Astrocyte (in vitro differentiated cells and primary cell): Measurements from ENCODE around the gene STX16.

Source experiments
- EZH2 ChIP-seq: IDR thresholded peaks from 2 replicates; pipeline ENCODE4 v1.6.1; 2012; ENCODE audit warnings: mild to moderate bottlenecking, low read length, inconsistent platforms; ENCODE audit not compliant: insufficient read depth
- TF ChIP-seq, protein P1 (sequence below): IDR thresholded peaks from 2 replicates; pipeline ENCODE4 v1.5.1; 2011; ENCODE audit warnings: low read depth, mild to moderate bottlenecking, inconsistent platforms, low read length, moderate library complexity; ENCODE audit not compliant: insufficient read depth

DNA sequence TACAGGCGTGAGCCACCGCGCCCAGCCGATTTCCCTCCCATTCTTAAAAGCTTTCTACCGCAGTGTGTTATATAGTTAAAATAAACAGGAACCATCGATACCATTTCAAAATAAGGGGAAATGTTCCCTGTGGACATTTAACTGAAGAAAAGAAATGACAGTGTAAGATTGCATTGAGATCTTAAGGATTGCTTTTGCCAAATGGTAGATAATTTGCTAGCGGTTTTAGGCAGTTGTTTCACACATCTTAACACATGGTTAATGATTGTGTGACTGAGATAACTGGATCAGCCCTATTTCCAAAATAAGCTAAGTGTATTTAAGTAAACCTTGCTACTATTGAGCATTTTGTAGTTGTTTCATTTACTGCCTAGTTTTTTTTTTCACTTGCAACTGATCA, 15.6 kb downstream of the STX16 start:
- TF ChIP-seq, protein P1, sequence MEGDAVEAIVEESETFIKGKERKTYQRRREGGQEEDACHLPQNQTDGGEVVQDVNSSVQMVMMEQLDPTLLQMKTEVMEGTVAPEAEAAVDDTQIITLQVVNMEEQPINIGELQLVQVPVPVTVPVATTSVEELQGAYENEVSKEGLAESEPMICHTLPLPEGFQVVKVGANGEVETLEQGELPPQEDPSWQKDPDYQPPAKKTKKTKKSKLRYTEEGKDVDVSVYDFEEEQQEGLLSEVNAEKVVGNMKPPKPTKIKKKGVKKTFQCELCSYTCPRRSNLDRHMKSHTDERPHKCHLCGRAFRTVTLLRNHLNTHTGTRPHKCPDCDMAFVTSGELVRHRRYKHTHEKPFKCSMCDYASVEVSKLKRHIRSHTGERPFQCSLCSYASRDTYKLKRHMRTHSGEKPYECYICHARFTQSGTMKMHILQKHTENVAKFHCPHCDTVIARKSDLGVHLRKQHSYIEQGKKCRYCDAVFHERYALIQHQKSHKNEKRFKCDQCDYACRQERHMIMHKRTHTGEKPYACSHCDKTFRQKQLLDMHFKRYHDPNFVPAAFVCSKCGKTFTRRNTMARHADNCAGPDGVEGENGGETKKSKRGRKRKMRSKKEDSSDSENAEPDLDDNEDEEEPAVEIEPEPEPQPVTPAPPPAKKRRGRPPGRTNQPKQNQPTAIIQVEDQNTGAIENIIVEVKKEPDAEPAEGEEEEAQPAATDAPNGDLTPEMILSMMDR, result no peak
- no peak for TF ChIP-seq EZH2
